GM19452 (cell line): ENCODE measurements around the gene IL15.
"Not testable (repeated sequence)": the region's sequence is repeated elsewhere in the genome, so short reads cannot be mapped to it uniquely, and the experiment has no call there.

Experiments used
- ATAC-seq: cut with Tn5 transposase; IDR thresholded peaks from one replicate; pipeline ENCODE4 v1.9.1; 2021; ENCODE audit not compliant: unreplicated experiment

IL15 gene

DNA sequence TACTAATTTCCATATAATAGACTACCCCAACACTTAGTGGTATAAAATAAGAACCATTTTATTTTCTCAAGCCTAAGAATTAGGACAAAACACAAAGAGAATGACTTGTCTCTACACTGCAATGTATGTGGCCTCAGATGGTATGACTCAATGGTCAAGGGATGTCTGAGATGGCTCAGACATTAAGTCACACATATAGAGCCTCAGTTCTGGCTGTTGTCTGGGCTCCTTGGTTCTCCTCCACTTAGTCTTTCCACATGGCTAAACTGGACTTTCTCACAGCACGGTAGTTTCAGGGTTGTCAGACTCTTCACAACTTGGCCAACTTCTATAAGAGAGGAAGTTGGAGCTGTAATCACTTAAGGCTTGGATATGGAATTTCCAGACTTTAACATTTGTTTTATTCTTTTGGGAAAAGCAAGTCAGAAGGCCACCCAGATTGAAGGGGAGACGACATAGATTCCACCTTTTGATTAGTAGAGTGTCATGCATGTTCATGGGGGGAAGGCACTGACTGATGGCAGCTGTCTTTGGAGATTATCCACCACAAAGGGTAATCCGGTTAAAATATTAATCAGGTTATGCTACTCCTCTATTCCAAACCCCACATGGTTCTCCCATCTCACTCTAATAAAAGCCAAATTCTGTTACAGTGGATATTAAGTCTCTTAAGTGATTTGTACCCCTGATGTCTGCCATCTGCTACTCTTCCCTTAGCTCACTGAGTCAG is 9.4 kb downstream of the IL15 start:
- ATAC-seq, result peak; percentile 40

DNA sequence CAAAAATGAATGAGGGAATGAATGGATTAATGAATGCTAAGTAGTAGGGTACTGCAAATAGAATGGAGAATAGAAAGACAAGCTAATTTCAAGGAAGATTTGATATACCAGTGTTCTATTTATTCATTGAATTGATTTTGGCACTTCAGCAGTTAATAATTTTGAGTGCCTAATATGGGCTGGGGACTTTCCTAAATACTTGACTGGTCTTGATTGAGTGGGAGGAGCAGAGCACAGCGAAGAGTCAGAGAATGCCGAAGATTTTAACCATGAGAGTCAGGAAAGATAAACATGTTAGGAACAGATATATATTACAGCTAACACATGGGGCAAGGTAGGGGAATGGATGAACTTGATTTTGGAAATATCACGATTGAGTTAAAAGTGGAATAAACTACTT is 10.6 kb downstream of the IL15 start:
- no peak for ATAC-seq

DNA sequence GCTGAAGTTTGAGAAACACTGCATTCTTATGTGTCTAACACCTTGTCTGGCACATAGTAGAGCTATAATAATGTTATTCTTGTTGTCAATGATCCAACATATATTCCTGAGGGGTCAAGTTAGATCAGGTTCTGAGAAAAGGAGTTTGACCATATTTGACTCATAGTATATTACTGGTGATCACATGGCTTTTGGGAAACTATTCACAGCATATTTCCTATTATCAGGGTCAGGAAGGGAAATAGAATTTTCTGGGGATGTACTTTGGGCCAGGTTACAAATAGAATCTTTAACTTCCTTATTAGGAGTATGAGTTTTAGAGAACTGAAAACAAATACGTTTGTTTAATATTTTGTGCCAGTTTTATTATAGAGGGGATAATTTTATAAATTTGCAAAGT is 11.6 kb downstream of the IL15 start:
- ATAC-seq, result no peak

DNA sequence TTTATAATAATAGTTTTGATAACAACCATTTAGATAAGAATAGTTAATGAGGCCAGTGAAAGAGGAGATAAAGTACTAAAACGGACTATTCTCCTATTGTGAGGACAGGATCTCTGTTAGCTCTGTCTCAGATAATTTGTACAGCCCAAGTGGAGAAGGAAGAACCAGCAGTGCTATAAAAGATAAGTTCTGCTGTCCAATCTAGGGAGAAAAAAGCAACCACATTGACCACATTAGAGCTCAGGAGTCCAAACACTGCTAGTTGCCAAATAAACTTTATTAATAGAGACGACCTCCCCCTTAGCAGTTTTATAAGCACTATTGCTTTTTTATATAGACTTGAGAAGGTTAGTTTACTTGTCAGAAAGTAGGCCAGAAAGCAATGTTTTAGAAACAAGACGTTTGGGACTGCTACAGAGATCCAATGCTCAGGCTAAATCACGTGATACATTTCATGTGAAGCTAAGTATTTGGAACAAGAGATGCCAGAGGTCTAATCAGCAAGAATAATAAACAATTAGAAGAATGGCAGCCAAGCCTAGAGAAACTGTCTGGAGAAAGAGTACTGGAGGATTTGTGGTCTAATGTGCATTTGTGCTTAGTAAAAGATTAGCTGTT is 15.9 kb downstream of the IL15 start:
- ATAC-seq, result no peak

DNA sequence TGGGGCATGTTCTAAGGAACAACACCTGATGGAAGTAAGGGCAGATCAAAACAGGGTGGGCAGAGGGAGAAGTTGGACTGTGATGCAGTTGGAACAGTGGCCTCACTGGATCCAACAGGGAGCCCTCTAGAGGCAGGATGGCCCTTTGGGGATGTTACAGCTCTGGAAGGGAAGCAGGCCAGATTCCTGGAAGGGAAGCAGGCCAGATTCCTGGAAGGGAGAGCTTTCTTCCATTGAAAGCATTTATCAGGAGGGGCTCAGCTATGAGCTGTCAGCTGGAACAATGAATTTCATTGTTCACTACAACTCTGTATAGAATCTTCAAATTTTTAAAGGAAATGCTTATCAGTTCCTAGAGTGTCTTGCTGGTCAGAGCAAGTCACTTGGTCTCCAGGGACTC is 17.7 kb downstream of the IL15 start:
- ATAC-seq, result no peak

DNA sequence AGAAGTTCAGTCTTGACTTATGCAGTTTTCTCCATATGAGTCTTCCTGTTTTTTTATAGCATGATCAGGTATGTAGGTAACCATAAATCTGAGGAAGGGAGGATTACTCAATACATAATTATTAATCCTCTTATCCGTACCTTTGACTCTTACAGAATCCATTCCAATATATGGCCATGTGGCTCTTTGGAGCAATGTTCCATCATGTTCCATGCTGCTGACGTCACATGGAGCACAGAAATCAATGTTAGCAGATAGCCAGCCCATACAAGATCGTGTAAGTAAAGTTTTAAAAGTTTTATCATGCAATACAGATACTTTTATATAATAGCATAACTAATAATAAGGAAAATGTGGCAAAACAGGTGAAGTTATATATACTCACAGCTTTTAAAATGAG is 19.6 kb downstream of the IL15 start:
- ATAC-seq, result no peak

DNA sequence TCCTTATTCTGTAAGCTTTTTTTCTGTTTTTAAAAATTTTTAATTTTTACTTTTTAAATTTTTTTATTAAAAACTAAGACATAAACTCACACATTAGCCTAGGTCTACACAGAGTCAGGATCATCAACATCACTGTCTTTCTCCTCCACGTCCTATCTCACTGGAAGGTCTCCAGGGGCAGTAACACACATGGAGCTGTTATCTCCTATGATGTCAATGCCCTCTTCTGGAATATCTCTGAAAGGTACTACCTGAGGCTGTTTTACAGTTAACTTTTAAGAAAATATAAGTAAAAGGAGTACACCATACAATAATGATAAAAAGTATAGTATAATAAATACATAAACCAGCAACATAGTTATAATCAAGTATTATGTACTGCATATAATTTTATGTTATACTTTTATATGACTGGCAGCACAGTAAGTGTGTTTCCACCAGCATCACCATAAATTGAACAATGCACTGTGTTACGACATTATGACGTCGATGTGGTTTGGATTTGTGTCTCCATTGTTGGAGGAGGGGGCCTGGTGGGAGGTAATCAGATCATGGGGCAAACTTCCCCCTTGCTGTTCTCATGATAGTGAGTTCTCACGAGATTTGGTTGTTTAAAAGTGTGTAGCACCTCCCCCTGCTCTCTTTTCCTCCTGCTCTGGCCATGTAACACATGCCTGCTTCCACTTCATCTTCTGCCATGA is 21.3 kb downstream of the IL15 start:
- ATAC-seq, result peak; percentile 27

DNA sequence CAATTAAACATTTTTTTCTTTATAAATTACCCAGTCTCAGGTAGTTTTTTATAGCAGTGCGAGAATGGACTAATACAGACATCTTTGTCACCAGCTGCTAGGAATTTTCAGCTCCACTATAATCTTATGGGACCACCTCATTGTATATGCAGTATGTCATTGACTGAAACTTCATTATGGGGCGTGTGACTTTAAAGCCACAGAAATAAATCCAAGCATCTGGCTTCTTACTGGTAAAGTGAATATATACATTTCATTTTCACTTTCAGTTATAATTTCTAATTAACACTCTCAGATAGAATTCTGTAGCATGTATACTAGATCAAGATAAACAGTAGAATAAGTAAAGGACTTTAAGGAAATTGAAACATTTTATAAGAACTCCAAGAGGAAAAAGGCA is 21.9 kb downstream of the IL15 start:
- ATAC-seq, result peak; percentile 54

DNA sequence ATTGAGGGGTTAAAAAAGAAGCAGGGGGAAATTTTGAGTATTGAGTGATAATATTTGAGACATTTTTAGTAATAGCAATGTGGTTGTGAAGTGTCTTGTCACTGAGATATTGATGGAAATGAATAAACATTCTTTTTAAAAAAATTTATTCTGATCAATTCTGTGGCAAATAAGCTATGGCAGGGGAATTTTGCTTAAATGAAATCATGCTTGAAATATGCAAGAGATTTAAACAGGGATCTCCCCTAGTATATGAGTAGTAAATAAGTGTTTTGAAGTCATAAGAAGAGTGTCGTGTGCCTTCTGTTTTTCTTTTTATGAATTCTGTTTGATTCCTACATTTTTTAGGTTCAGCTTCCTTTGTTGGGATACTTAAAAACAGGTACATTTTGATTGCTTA is 23.2 kb downstream of the IL15 start:
- ATAC-seq, result no peak

DNA sequence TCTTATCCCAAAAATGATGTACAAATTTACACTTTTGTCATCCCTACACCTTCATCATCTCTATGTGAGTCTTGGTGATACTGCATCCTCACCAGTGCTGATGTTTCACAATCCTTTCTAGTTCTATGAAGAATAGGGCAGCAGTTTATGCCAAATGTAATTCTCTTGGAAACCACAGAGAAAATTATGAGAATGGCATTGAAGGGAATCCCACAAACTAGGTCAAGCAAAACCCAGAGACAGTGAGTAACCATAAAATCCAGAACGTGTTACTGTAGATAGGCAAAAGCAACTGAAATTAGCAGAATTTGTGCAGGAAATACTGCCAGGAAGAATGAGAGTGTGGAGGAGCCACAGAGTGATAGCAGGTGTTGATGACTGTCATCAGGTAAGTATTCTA is 24.5 kb downstream of the IL15 start:
- ATAC-seq, result no peak

DNA sequence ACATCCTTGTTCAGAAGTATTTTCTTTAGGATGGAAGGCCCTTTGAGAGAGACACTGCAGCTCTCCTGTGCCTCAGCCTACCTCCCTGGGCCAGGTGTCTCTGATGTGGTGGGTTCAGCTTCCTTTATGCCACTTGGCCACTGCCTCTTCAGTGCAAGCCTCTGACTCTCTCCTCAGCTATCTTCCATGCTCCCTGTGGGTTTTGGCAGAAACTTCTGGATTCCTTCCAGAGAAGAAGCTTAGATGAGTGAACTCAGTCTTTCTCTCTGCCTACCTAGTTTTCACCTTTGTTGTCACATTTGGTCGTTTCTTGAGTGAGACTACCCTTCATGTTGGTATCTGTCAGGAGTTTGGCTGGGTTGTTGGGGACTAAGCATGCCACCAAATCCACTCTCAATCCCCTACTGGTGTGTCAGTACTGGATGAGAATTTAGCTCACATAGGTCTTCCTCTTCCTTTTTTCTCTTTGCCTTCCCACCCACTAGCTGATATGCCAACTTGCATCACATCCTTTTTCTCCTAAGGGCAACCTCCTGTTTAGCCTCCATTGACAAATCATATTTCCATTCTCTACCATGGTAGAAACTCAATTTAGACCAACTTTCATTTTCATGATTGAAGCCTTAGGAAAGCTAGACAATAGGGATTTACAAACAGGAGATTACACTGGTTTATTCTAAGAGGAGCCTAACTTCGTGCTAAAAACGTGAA is 32.0 kb downstream of the IL15 start:
- no peak for ATAC-seq

DNA sequence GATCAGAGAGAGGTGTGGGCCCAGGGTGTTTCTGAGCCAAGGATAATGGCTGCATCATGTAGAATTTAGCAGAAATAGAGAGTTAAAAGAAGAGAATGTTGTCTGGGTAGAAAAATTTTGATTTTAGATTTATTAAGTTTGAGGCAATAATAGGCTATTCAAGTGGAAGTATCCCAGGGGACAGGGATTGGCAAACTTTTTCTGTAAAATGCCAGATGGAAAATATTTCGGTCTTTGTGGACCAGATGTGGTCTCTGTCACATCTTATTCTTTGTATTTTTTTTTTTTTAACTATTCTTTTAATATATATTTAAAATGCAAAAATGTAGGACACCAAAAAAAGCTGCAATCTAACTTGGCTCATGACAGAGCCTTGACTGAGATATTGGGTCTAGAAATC is 33.1 kb downstream of the IL15 start:
- no peak for ATAC-seq

DNA sequence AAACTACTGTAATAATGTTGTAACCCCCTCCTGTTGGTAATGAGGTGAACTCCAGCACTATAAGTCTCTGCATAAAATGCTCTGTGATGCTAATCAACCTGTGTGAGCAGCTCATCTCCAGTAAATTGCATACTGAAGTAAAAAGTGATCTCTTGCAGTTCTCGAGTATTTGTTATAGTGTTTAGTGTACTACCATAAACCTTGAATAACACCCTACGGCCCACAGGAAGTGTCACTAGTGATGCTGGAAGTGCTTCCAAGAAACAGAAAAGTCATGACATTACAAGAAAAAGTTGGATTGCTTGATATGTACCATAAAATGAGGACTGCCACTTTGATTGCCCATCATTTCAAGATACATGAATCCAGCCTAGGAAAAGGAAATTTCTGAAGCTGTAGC is 39.0 kb downstream of the IL15 start:
- ATAC-seq, result no peak

DNA sequence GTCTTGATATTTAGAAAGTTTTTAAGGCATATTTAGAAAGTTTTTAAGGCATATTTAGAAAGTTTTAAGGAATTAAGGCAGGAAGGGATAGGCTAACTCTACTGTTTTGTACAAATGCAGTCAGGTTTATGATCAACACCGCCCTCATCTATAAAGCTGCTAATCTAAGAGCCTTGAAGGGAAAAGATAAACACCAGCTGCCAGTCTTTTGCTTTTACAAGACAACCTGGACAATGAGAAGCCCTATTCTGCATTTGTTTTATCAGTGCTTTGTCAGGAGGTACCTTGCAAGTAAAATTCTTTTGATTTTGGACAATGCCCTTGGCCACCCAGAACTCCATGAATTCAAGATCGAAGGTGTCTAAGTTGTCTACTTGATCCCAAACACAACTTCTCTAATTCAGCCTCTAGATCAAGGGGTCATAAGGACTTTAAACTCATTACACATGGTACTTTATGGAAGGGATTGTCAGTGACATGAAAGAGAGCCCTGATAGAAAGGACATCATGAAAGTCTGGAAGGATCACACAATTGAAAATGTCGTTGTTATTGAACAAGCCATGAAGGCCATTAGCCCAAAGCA is 39.8 kb downstream of the IL15 start:
- ATAC-seq, result no peak

DNA sequence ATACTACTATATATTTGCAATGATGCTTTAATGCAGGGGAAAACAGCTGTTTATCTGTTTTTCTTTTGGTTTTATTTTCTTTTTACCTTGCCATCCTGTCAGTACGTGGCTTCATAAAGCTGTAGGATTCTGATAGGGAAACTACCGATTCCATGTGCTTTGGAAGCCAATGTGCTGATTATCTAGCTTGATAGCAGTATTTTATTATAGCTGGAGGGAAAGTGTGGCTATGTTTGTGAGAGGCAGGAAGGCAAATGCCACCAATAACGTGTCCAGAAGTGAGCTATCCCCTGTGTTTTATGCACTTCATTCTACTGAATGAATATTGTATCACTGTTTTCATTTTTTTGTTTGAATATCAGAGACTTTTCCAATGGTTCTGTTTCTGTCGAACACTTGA is 43.7 kb downstream of the IL15 start:
- ATAC-seq, result no peak

DNA sequence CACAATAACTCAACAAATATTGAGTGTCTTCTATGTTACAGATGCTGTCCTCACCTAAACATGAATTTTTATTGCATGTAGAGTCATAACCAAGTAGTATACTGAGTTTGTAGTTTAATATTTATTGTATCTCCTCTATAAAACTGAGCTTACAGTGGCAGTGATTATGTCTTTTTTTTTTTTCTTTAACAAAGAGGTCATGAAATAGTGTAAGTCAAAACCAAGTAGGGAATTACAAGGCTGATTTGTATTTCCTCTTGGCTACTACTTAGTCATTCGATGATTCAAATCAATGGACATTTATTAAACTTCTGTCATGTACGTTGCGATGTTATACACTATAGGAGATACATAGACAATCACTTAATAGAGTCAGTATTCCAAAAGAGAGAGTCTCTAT is 48.4 kb downstream of the IL15 start:
- no peak for ATAC-seq

DNA sequence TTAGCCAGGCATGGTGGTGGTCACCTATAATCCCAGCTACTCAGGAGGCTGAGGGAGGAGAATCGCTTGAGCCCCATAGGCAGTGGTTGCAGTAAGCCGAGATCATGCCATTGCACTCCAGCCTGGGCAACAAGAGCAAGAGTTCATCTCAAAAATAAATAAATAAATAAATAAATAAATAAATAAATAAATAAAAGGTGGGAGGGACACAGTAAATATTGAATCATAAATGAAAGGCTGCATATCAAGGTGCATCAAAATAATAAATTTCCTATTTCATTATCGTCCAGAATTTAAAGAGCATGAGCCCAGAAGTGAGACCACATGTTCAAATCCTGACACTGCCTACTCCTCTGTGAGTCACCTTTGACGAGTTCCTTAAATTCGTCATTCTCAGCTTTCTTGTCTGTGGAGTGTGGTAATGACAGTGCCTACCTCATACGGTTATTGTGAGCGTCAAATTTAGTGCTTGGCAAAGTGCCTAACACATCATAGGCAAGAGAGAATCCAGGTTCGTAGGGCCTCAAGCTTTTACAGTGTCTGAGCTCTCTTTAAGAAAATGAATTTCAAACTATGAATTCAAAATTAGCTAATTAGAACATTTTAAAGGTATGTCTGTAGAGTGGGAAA is 49.9 kb downstream of the IL15 start:
- no peak for ATAC-seq

DNA sequence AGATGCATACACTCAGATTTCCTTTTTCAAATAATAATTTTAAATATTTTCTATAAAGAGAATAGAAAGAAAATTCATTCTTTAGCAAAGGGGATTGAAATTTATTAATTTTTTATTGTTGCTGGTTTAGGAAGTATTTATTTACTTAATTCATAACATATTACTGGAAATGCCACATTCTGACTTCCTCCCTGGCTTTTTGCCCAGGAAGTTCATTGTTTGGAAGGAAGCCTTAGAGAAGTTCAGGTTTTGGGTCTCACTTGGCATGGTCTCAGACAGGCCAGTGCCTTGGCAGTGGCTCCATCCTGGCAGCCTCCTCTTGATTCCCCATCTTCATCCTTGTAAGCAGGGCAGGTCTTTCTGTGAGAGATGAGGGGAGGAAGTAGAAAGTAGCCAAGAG is 50.5 kb downstream of the IL15 start:
- no peak for ATAC-seq

DNA sequence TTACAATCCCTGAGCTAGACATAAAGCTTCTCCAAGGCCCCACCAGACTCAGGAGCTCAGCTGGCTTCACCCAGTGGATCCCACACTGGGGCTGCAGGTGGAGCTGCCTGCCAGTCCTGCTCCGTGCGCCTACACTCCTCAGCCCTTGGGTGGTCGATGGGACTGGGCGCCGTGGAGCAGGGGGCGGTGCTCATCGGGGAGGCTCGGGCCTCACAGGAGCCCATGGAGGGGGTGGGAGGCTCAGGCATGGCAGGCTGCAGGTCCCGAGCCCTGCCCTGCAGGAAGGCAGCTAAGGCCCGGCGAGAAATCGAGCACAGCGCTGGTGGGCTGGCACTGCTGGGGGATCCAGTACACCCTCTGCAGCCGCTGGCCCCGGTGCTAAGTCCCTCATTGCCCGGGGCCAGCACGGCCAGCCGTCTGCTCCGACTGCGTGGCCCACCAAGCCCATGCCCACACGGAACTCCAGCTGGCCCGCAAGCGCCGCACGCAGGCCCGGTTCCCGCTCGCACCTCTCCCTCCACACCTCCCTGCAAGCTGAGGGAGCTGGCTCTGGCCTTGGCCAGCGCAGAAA is 53.4 kb downstream of the IL15 start:
- not testable (repeated sequence) for ATAC-seq

DNA sequence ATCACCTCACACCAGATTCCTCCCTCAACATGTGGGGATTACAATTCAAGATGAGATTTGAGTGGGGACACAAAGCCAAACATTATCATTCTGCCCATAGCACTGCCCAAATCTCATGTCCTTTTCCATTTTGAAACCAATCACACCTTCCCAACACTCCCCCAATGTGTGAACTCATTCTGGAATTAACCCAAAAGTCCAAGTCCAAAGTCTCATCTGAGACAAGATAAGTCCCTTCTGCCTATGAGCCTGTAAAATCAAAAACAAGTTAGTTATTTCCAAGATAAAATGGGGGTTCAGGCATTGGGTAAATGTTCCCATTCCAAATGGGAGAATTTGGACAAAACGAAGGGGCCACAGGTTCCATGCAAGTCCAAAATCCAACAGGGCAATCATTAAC is 54.9 kb downstream of the IL15 start:
- not testable (repeated sequence) for ATAC-seq

DNA sequence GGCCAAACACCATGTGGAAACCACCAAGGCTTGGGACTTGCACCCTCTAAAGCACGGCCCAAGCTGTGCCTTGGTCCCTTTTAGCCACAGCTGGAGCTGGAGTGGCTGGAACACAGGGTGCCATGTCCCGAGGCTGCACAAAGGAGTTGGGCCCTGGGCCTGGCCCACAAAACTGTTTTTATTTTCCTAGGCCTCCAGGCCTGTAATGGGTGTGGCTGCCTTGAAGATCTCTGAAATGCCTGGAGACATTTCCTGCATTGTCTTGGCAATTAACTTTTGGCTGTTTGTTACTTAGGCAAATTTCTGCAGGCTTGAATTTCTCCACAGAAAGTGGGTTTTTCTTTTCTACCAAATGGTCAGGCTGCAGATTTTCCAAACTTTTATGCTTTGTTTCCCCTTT is 55.7 kb downstream of the IL15 start:
- ATAC-seq, result no peak
